Measurements from ENCODE around the gene RAB22A.

DNA sequence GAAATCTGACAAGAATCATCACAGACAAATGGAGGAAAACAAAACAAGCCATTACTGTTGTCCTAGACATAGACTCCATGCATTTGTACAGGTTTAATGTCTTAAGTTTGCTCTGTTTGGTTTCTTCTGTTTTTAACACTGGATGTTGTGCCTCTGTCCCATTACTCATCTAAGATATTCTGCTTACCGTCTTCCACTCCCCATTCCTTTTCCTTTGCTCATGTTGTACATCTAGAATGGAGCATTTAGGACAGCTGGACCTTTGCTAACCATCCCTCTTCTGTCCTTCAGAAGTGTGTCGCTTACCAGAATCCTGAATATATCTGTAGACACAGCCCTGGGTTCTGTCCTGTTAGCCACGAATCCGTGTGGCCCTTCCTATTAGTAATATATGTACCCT is 35.2 kb downstream of the RAB22A start:
- TF ChIP-seq CTCF (IDR thresholded peaks at IDR 0.05; ENCODE audit: low read depth, low read length) (no peak), EZH2phosphoT487 (IDR thresholded peaks at IDR 0.05; ENCODE audit: low read depth) (no peak)
